Renal pelvis (tissue), 4 donors: Measurements from ENCODE around the gene MVB12B. TPM values are rescaled to one million over a fixed set of nuclear protein-coding genes. Genes with fewer than 3 reads are reported as not detected.
"Not testable (repeated sequence)": the region's sequence is repeated elsewhere in the genome, so short reads cannot be mapped to it uniquely, and the experiment has no call there.

Source experiments
- DNase-seq: peaks from one replicate; pipeline ENCODE4 v3.0.0-alpha.2; 2013
- polyA plus RNA-seq, 3 donors: library from polyadenylated mRNA; unstranded; fragments of 120-200 nt; gene quantifications; one replicate each; pipeline ENCODE4 v1.2.1, GENCODE V29; 2013; ENCODE audit not compliant: insufficient read length in 3 of 3

The MVB12B gene
- polyA plus RNA-seq, 3 donors = 15.7 to 18.9 (median 17.3) TPM

DNA sequence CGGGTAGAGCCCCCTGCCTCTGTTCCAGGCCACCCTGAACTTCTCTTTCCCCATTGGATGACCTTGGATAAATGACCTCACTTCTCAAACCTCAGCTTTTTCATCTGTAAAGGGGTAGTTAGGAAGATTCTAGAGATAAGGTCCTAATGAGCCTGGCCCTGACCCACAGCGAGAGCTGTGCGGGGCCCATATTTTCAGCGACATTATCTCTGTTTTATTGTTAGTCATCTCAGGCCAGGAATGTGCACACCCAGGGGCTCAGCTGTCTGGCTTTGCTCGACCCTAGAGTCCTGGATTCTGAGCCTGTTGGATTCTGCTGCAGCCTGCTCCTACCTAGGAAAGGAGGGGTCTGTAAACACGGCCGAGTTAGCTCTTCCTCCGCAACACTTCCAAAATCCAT, 205.9 kb downstream of the MVB12B start:
- DNase-seq = no peak

DNA sequence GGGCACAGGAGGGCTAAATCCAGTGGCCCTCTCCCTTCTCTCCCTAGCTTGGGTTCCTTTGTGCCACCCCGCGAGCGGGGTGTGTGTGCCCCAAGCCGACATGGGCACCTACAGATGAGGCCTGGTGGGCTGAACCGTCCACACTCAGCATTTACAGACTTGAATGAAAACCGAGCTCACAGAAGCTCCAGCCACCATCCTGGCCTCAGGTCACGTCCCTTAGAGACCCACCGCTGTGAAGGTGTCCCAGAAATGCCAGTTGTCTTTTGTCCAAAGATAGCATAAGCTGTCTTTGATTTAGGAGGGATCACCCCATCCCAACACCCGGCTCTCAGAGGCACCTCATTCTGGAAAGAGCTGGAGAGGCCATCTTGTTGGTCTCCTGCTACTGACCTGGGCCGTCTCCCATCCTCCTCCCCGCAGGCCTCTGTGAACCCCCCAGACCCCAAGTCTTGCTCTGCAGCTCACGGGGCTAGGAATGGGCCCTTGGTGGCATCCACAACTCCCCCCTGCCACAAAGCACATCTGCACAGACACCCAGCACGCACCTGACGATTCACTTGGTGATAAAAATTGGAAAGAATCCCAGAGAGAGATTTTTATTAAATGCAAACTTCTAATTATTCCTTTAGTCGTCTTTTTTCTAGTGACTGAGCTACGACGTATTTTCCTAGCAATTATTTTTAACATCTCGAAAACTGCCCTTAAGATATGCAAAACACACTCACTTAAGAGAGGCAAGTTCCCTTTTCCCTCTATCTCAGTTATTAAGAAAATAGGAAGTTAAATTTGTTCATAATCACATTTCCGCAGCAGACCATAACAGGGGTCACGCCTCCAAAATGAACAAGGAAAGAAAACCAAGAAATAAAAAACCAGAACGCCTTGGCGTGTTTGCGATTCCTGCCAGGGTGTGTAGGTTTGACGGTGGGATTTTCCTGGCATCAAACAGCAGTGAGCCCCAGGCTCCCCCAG, 206.6 kb downstream of the MVB12B start:
- no peak for DNase-seq

- DNase-seq = no peak
Measured at GRCh38 chr9:126533926-126534310, 207.3 kb downstream of the MVB12B start.

DNA sequence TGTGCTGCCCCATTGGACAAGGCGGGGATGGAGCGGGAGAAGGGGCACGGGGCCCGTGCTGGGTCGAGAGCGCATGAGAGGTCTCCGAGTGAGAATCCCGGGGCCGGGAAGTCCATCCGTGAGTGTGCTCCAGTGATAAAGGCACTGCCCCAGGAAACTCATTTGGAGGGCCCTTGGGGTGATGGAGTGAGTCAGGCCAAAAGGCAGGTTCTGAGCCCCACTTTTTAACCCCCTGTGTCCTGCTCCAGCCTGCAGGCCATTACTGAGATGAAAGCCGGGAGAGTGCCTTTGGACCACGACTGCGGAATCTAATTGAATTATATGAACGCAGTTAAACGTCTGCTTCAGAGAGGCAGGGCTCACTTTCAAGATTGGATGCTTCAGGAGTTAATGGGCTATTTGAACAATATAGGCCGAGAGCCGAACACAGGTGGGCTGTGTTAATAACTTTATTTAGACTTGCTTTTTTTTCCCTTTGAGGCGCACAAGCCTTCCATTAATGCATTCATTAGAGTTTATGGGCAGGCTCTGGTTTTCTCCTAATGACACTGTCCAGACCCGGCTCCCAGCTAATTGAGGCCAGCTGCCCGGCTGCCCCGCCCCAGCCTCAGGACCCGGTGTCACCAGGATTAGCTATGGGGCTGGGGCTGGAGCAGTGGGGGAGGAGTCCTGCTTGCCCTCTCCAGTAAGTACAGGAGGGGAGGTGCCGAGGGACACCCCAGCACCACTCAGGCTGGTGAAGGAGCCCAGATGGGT, 208.0 kb downstream of the MVB12B start:
- DNase-seq = no peak

GRCh38 chr9:126536131-126536530, 209.5 kb downstream of the MVB12B start:
- DNase-seq = no peak

- no peak for DNase-seq
Measured at GRCh38 chr9:126536841-126537465, 210.3 kb downstream of the MVB12B start.

DNA sequence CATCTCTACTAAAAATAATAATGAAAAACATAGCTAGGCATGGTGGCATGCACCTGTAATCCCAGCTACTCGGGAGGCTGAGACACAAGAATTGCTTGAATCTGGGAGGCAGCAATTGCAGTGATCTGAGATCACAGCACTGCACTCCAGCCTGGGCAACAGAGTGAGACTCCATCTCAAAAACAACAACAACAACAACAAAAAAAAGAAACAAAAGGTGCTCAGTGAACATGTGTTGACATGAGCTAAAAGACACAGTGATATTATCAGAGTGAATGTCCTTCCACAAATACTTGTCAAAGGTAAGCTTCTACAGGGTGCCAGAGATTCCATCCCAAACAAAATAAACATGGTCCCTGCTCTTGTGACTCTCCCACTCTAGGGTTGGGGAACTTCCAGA, 211.9 kb downstream of the MVB12B start:
- no peak for DNase-seq

DNA sequence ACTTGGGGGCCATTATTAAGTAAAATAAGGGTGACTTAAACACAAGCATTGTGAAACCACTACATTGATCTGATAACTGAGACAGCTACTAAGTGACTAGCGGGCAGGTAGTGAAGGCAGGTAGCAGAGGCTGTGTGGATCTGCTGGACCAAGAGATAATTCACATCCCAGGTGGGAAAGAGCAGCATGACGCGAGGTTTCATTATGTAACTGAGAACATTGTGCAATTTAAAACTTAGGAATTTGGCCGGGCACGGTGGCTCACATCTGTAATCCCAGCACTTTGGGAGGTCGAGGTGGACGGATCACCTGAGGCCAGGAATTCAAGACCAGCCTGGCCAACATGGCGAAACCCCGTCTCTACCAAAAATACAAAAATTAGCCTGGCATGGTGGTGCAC, 213.8 kb downstream of the MVB12B start:
- not testable (repeated sequence) for DNase-seq

- no peak for DNase-seq
Measured at GRCh38 chr9:126543490-126543889, 216.9 kb downstream of the MVB12B start.

DNA sequence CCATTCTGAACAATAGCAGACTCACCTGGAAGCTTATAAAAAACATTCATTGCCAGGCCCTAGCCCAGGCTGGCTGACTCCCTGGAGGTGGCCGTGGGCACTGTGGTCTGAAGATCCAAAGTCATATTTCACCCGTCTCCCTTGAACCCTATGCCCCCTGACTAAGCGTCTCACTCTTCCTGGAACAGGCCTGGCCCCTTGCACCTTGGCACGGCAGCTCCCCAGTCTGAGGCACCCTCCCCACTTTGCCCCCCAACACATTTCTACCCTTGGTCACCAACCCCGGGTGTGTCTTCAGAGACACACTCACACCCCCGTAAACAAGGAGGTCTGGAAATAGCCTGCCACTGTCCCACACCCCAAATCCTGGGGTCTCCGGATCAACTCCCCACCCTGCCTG, 218.5 kb downstream of the MVB12B start:
- no peak for DNase-seq

GRCh38 chr9:126546036-126546435, 219.4 kb downstream of the MVB12B start:
- no peak for DNase-seq

GRCh38 chr9:126548312-126548711, 221.7 kb downstream of the MVB12B start:
- DNase-seq = no peak

DNA sequence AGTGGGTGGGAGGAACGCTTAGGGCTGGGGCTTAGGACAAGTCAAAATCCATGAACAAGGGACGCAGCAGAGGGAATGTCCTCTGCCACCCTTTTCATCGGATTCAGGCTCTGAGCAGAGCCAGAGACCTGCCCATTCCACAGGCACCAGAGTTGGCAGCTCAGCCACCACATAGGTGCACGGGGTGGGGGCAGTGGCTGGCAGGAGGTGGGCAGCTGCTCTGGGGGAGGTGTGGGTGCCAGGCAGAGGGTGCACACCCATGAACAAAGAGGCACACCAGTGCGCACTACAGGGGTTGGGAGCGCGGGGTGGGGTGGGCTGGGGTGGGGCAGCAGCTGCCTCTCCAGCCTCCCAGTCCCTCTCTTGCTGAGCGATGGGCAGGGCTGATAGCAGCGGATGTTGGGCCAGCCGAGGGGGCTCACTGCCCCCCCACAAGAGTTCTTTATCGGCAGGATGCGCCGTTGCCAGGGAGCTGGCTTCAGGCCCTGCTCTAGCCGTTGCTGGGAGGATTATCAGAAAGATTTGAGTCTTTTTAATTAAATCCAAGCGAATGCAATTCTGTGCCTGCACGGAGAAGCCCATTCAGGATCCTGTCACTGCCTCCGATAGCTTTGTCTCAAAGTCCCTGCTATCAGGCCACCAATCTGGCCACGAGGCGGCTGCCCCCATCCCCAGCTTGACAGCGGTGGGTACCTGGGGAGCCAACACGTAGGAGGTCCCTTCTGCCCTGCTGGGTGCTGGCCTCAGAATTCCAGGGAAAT, 222.8 kb downstream of the MVB12B start:
- no peak for DNase-seq

GRCh38 chr9:126550891-126551351, 224.3 kb downstream of the MVB12B start:
- no peak for DNase-seq

DNA sequence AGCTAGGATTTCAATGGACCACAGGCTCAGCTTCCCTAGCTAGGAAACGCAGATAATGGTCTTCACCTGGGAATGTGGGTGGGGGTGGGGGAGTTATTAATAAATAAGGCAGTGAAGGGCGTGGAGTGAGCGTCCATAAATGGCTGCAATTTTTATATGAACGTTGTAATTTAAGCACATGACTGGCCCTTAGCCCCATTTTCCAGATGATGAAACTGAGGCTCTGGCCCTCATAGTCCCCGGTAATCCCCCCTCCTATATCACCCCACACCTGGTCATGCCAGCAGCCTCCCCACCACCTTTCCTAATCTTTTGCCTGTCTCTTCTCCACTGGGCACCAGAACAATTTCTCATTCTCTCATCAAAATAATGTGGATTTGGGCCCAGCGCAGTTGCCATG, 225.2 kb downstream of the MVB12B start:
- DNase-seq = no peak

DNA sequence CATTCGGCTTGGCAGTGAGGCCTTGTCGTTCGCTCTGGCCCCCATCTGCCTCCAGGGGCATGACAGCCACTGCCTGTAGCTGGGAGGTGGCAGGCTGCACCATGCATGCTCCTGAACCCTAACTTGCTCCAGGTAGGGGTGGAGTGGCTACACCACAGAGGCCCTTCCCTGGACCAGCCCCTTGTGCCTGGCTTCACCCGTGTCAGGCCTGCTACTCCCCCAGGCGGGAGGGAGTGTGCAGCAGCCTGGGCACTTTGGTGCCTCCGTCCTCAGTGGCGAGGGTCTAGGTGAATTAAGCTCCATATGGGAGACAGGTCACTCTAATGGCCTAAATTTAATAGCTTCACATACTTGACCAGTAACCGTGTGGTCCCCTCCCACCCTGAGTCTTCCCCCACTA, 227.7 kb downstream of the MVB12B start:
- DNase-seq = no peak

GRCh38 chr9:126555421-126555820, 228.8 kb downstream of the MVB12B start:
- not testable (repeated sequence) for DNase-seq
